CD14-positive monocyte (primary cell): ENCODE measurements around the gene DNAJC11. TPM values are rescaled to one million over a fixed set of nuclear protein-coding genes. Genes with fewer than 3 reads are reported as not detected.

Source experiments
- DNase-seq, 3 donors: peaks; one replicate each; pipeline ENCODE4 v3.0.0-alpha.2; 2011 to 2022
- H2AFZ ChIP-seq: 2 replicates; pipeline ENCODE4 v1.6.0; 2012; ENCODE audit warnings: mild to moderate bottlenecking, low read depth, low read length, inconsistent platforms; ENCODE audit not compliant: insufficient read depth, poor library complexity, severe bottlenecking
- H3K27ac ChIP-seq, 2 donors: 1 replicate in 1 of 2; 2 replicates in 1 of 2; pipeline ENCODE4 v1.5.1; 2012 to 2013; ENCODE audit warnings: low read length in 2 of 2, control low read depth in 1 of 2, inconsistent platforms in 1 of 2, low read depth in 1 of 2, mild to moderate bottlenecking in 1 of 2
- H3K27me3 ChIP-seq, 2 donors: one replicate each; pipeline versions ENCODE4 v1.6.0 to v1.6.1; 2011 to 2013; ENCODE audit warnings: low read length in 2 of 2; ENCODE audit not compliant: control insufficient read depth in 2 of 2, insufficient read depth in 2 of 2
- H3K36me3 ChIP-seq, 2 donors: replicated peaks in 1 of 2; 1 replicate in 1 of 2; 2 replicates in 1 of 2; pipeline versions ENCODE4 v1.5.1 to v1.6.1; 2012 to 2013; ENCODE audit warnings: low read length in 2 of 2, control low read depth in 1 of 2, inconsistent platforms in 1 of 2, mild to moderate bottlenecking in 1 of 2; ENCODE audit not compliant: insufficient read depth in 2 of 2, control insufficient read depth in 1 of 2
- H3K4me1 ChIP-seq, 2 donors: 1 replicate in 1 of 2; 2 replicates in 1 of 2; pipeline versions ENCODE4 v1.5.1 to v1.6.1; 2012 to 2013; ENCODE audit warnings: low read length in 2 of 2, control low read depth in 1 of 2, inconsistent platforms in 1 of 2, mild to moderate bottlenecking in 1 of 2, moderate library complexity in 1 of 2; ENCODE audit not compliant: insufficient read depth in 2 of 2, control insufficient read depth in 1 of 2
- H3K4me2 ChIP-seq: replicated peaks from 2 replicates; pipeline ENCODE3; 2012; ENCODE audit warnings: low read length, moderate library complexity, mild to moderate bottlenecking; ENCODE audit not compliant: poor library complexity, severe bottlenecking; ENCODE audit errors: extremely low read depth
- H3K4me3 ChIP-seq, 3 experiments: fragments of 200-600 bp in 1 of 3; sonication (generic) in 1 of 3; replicated peaks in 1 of 3; 1 replicate in 2 of 3; 2 replicates in 1 of 3; pipeline ENCODE4 v1.5.1; 2011 to 2013; ENCODE audit warnings: low read length in 3 of 3, mild to moderate bottlenecking in 3 of 3, control low read depth in 2 of 3, low read depth in 2 of 3, inconsistent platforms in 1 of 3, moderate library complexity in 1 of 3
- H3K79me2 ChIP-seq: 2 replicates; pipeline ENCODE4 v1.6.0; 2012; ENCODE audit warnings: mild to moderate bottlenecking, control low read depth, inconsistent platforms, low read length, moderate library complexity; ENCODE audit not compliant: insufficient read depth
- H3K9ac ChIP-seq: 2 replicates; pipeline ENCODE4 v1.6.0; 2017; ENCODE audit warnings: low read length, mild to moderate bottlenecking; ENCODE audit not compliant: insufficient read depth, poor library complexity, severe bottlenecking
- H3K9me3 ChIP-seq, 2 donors: replicated peaks in 1 of 2; 1 replicate in 1 of 2; 2 replicates in 1 of 2; pipeline versions ENCODE4 v1.5.1 to v1.6.1; 2012 to 2013; ENCODE audit warnings: low read length in 2 of 2, control low read depth in 1 of 2; ENCODE audit not compliant: control insufficient read depth in 1 of 2, insufficient read depth in 1 of 2
- H4K20me1 ChIP-seq: 2 replicates; pipeline ENCODE4 v1.6.0; 2012; ENCODE audit warnings: mild to moderate bottlenecking, low read length, control low read depth, moderate library complexity; ENCODE audit not compliant: insufficient read depth
- H3K27ac Mint-ChIP-seq, 7 donors: one replicate each; pipeline ENCODE4 v1.8.0; 2020; ENCODE audit warnings: mild to moderate bottlenecking in 7 of 7, mixed read lengths in 7 of 7, moderate library complexity in 6 of 7, inconsistent platforms in 2 of 7
- H3K27me3 Mint-ChIP-seq, 3 donors: one replicate each; pipeline ENCODE4 v1.8.0; 2021 to 2022; ENCODE audit warnings: low read depth in 3 of 3, mild to moderate bottlenecking in 3 of 3, mixed read lengths in 3 of 3, moderate library complexity in 3 of 3, inconsistent platforms in 1 of 3
- H3K36me3 Mint-ChIP-seq, 2 donors: one replicate each; pipeline ENCODE4 v1.8.0; 2020; ENCODE audit warnings: mixed read lengths in 2 of 2, inconsistent platforms in 1 of 2, mild to moderate bottlenecking in 1 of 2
- H3K4me1 Mint-ChIP-seq: one replicate; pipeline ENCODE4 v1.8.0; 2020; ENCODE audit warnings: mild to moderate bottlenecking, mixed read lengths
- H3K4me3 Mint-ChIP-seq, 2 donors: one replicate each; pipeline ENCODE4 v1.8.0; 2020; ENCODE audit warnings: mild to moderate bottlenecking in 2 of 2, mixed read lengths in 2 of 2, moderate library complexity in 1 of 2
- H3K9me3 Mint-ChIP-seq, 7 donors: one replicate each; pipeline ENCODE4 v1.8.0; 2020 to 2022; ENCODE audit warnings: mixed read lengths in 7 of 7, mild to moderate bottlenecking in 6 of 7, moderate library complexity in 6 of 7, inconsistent platforms in 2 of 7
- WGBS: methylation state at CpG from one replicate; pipeline ENCODE4 v1.1.5; 2013; ENCODE audit warnings: missing lambda C conversion rate; ENCODE audit not compliant: insufficient coverage; 5-methylcytosine and 5-hydroxymethylcytosine counted together
- intact Hi-C, 2 donors: fragments of 100-400 bp; cut with micrococcal nuclease; formaldehyde crosslinking; loops; one replicate each; pipeline versions ENCODE4 v1.15.0 to v1.15.1; 2023
- polyA plus RNA-seq, 3 donors: library from polyadenylated mRNA; depleted of rRNA in 1 of 3; unstranded in 2 of 3; stranded (reverse) in 1 of 3; fragments of 300-500 nt in 2 of 3; fragments of >200 nt in 1 of 3; fragmentation: Illumina TruSeq in 2 of 3; gene quantifications; 1 replicate in 2 of 3; 2 replicates in 1 of 3; pipeline ENCODE4 v1.2.3, GENCODE V29; 2012 to 2021
- TF ChIP-seq, protein P1 (sequence below): fragments of 200-600 bp; IDR thresholded peaks from one replicate; pipeline ENCODE4 v1.8.0; 2022; ENCODE audit warnings: antibody characterized with exemption, mild to moderate bottlenecking

DNAJC11 gene
- polyA plus RNA-seq, 3 donors = 9.7 to 19.9 (median 15.8) TPM

DNA sequence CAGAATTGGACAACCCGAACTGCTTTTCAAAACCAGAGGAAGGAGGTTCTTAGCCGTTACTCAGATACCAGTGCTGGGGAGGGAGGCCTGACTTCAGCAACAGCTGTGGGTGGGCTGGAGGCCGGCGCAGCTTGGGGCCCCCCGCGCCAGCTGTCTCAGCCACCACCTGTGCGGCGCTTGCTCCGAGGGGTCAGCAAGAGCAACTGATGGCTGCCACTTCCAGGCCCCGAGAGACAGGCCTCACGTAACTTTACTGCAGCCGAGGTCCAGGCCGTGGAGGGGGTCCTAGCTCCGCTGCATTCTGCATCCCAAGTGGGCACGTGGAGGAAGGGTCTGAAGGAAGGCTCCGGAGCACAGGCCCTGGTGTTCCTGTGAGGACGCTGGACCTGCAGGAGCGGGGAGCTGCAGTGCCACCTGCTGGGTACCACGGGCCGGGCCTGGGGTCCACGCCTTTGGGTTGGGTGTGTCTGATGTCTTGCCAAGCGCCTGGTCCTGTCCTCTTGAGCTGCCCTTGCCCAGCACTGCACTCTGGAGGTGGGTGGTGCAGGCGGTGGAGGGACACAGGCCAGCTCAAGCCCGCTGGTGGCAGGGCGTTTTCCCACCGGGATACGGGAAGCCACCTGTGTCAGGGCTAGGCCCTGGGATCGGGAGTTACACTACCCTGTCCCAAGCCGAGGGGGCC lies 67.1 kb downstream of the DNAJC11 start:
- Histone ChIP-seq H3K27me3 (no peaks in the 10 kb centered on the region), H3K79me2 (no peaks in the 10 kb centered on the region), H2AFZ (no peak overlapping the region), H3K9ac (no peak overlapping the region), H3K27ac (no peak overlapping the region), H3K4me2 (no peak overlapping the region), H3K4me3 (no peak overlapping the region), H3K9me3 (no peaks in the 10 kb centered on the region), H3K4me1 (no peaks in the 10 kb centered on the region), H3K36me3 (peaks cover 75 to 100% of the 10 kb centered on the region in 2 donors), H4K20me1 (peaks cover 3% of the 10 kb centered on the region)
- Mint-ChIP-seq H3K27me3 (peaks cover 0 to 4% (median 0%) of the 10 kb centered on the region in 3 donors), H3K4me3 (no peak overlapping the region), H3K36me3 (peaks cover 79 to 97% of the 10 kb centered on the region in 2 donors), H3K4me1 (no peaks in the 10 kb centered on the region), H3K9me3 (no peaks in the 10 kb centered on the region), H3K27ac (no peak overlapping the region)
- DNase-seq = peak; percentile 2 to 22 (median 13)
- intact Hi-C loops = no loop called here
- WGBS = 86% methylated on average over 25 of the region's 29 CpGs
- TF ChIP-seq, protein P1, sequence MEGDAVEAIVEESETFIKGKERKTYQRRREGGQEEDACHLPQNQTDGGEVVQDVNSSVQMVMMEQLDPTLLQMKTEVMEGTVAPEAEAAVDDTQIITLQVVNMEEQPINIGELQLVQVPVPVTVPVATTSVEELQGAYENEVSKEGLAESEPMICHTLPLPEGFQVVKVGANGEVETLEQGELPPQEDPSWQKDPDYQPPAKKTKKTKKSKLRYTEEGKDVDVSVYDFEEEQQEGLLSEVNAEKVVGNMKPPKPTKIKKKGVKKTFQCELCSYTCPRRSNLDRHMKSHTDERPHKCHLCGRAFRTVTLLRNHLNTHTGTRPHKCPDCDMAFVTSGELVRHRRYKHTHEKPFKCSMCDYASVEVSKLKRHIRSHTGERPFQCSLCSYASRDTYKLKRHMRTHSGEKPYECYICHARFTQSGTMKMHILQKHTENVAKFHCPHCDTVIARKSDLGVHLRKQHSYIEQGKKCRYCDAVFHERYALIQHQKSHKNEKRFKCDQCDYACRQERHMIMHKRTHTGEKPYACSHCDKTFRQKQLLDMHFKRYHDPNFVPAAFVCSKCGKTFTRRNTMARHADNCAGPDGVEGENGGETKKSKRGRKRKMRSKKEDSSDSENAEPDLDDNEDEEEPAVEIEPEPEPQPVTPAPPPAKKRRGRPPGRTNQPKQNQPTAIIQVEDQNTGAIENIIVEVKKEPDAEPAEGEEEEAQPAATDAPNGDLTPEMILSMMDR = peak; percentile 41

GRCh38 chr1:6632588-6633514 lies 68.8 kb downstream of the DNAJC11 start:
- H3K4me2 ChIP-seq = no peak overlapping the region
- H3K4me1 ChIP-seq = no peaks in the 10 kb centered on the region
- H3K79me2 ChIP-seq = peaks cover 5% of the 10 kb centered on the region
- peaks cover 74 to 97% of the 10 kb centered on the region in 2 donors for H3K36me3 Mint-ChIP-seq
- no peak overlapping the region for H3K4me3 Mint-ChIP-seq
- H3K4me3 ChIP-seq = no peak overlapping the region
- intact Hi-C loops = no loop called here
- 96% methylated on average over 25 of the region's 30 CpGs for WGBS
- no peak overlapping the region for H3K27ac ChIP-seq
- peaks cover 14% of the 10 kb centered on the region for H4K20me1 ChIP-seq
- H3K27ac Mint-ChIP-seq = peak overlapping the region in 3 of 7 donors; percentile 33 to 72 (median 40)
- peaks cover 0 to 4% (median 0%) of the 10 kb centered on the region in 3 donors for H3K27me3 Mint-ChIP-seq
- TF ChIP-seq, protein P1 = no peak
- H3K9ac ChIP-seq = no peak overlapping the region
- peaks cover 83 to 100% of the 10 kb centered on the region in 2 donors for H3K36me3 ChIP-seq
- H3K9me3 ChIP-seq = no peaks in the 10 kb centered on the region
- H2AFZ ChIP-seq = no peak overlapping the region
- DNase-seq = no peak
- H3K9me3 Mint-ChIP-seq = no peaks in the 10 kb centered on the region
- no peaks in the 10 kb centered on the region for H3K4me1 Mint-ChIP-seq
- H3K27me3 ChIP-seq = no peaks in the 10 kb centered on the region
